Activated T-cell treated with anti-CD3 and anti-CD28 coated beads for 24 hours (primary cell): Measurements from ENCODE around the gene EFL1.

Source experiments
- DNase-seq: peaks from one replicate; pipeline ENCODE4 v3.0.0-alpha.2; 2020; ENCODE audit warnings: low read depth

The EFL1 gene

GRCh38 chr15:82150645-82151044, 111.9 kb downstream of the EFL1 start:
- no peak for DNase-seq

GRCh38 chr15:82146990-82147461, 115.5 kb downstream of the EFL1 start:
- DNase-seq, result no peak

GRCh38 chr15:82146576-82146975, 116.0 kb downstream of the EFL1 start:
- no peak for DNase-seq

GRCh38 chr15:82143390-82144385, 118.8 kb downstream of the EFL1 start:
- no peak for DNase-seq

- no peak for DNase-seq
Observed at GRCh38 chr15:82140886-82141285, 121.6 kb downstream of the EFL1 start.

- no peak for DNase-seq
Observed at GRCh38 chr15:82139823-82140268, 122.7 kb downstream of the EFL1 start.

GRCh38 chr15:82138306-82138705, 124.2 kb downstream of the EFL1 start:
- DNase-seq, result no peak

- DNase-seq, result no peak
Observed at GRCh38 chr15:82137261-82137660, 125.3 kb downstream of the EFL1 start.

GRCh38 chr15:82136120-82136519, 126.4 kb downstream of the EFL1 start:
- DNase-seq, result no peak

- DNase-seq, result no peak
Observed at GRCh38 chr15:82135638-82136037, 126.9 kb downstream of the EFL1 start.

- DNase-seq, result no peak
Observed at GRCh38 chr15:82134461-82134860, 128.1 kb downstream of the EFL1 start.

GRCh38 chr15:82133251-82133650, 129.3 kb downstream of the EFL1 start:
- DNase-seq, result no peak

GRCh38 chr15:82132742-82133141, 129.8 kb downstream of the EFL1 start:
- DNase-seq, result no peak

- no peak for DNase-seq
Observed at GRCh38 chr15:82132096-82132495, 130.4 kb downstream of the EFL1 start.

- no peak for DNase-seq
Observed at GRCh38 chr15:82130248-82130647, 132.3 kb downstream of the EFL1 start.

GRCh38 chr15:82129761-82130160, 132.8 kb downstream of the EFL1 start:
- DNase-seq, result no peak

GRCh38 chr15:82129149-82129692, 133.3 kb downstream of the EFL1 start:
- no peak for DNase-seq

GRCh38 chr15:82128401-82129148, 134.0 kb downstream of the EFL1 start:
- DNase-seq, result no peak

- DNase-seq, result no peak
Observed at GRCh38 chr15:82127581-82127980, 135.0 kb downstream of the EFL1 start.

- DNase-seq, result no peak
Observed at GRCh38 chr15:82126346-82126745, 136.2 kb downstream of the EFL1 start.

GRCh38 chr15:82124331-82125263, 137.9 kb downstream of the EFL1 start:
- DNase-seq, result no peak
